PFSK-1 (cell line): ENCODE data around the gene TLR3.

Experiments
- FOXP2 ChIP-seq: optimal IDR thresholded peaks from 2 replicates; pipeline ENCODE3; 2011; ENCODE audit warnings: borderline replicate concordance, control low read depth, inconsistent platforms; ENCODE audit not compliant: insufficient read depth; ENCODE audit errors: extremely low read length, extremely low read depth
- POLR2AphosphoS5 ChIP-seq: IDR thresholded peaks from 2 replicates; pipeline ENCODE4 v1.6.1; 2012; ENCODE audit warnings: low read depth, mild to moderate bottlenecking, control low read depth, low read length, moderate library complexity
- REST ChIP-seq, 2 experiments: IDR thresholded peaks; 2 replicates each; pipeline versions ENCODE4 v1.6.1 to v1.8.0; 2011 to 2012; ENCODE audit warnings: low read depth in 2 of 2, low read length in 2 of 2, control low read depth in 1 of 2, inconsistent platforms in 1 of 2, mild to moderate bottlenecking in 1 of 2, moderate library complexity in 1 of 2; ENCODE audit not compliant: insufficient read depth in 1 of 2
- SIN3A ChIP-seq: IDR thresholded peaks from 2 replicates; pipeline ENCODE4 v1.6.1; 2012; ENCODE audit warnings: mild to moderate bottlenecking, low read length, moderate library complexity, borderline replicate concordance; ENCODE audit not compliant: insufficient read depth
- TAF1 ChIP-seq: IDR thresholded peaks from 2 replicates; pipeline ENCODE4 v1.6.1; 2012; ENCODE audit warnings: low read length, control low read depth, borderline replicate concordance; ENCODE audit not compliant: insufficient read depth

The TLR3 gene

DNA sequence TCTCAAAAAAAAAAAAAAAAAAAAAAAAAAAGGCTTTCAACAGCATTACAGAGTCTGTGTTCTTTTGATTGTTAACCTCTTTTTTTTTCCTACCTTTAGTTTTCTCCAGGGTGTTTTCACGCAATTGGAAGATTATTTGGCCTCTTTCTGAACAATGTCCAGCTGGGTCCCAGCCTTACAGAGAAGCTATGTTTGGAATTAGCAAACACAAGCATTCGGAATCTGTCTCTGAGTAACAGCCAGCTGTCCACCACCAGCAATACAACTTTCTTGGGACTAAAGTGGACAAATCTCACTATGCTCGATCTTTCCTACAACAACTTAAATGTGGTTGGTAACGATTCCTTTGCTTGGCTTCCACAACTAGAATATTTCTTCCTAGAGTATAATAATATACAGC lies 13.3 kb downstream of the TLR3 start:
- TF ChIP-seq SIN3A: no peak
- no peak for TF ChIP-seq FOXP2
- no peak for TF ChIP-seq REST (IDR thresholded peaks at IDR 0.05; ENCODE audit: insufficient read depth in 1 of 2, low read depth in 2 of 2, low read length in 2 of 2)
- no peak for TF ChIP-seq POLR2AphosphoS5
- no peak for TF ChIP-seq TAF1

DNA sequence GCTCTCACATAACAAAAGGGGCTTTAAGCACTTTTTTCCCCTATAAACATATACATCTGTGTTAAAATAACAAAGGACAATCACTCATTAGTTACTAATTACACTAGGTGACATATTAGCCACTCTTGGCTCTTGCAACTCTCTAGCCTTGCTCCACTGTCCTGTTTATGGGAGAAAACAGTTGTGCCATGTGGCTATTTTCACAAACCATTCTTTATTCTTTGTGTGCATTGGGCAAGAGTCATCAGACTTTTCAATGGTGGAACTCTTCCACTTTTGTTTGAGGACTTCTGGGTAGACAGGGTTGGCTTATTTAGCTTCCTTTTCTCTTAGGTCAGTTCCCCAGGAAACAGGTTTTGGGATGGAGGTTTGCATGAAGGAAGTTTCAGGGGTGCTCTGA lies 19.6 kb downstream of the TLR3 start:
- TF ChIP-seq POLR2AphosphoS5: no peak
- TF ChIP-seq SIN3A: no peak
- no peak for TF ChIP-seq FOXP2

- TF ChIP-seq FOXP2: no peak
- TF ChIP-seq TAF1: no peak
Measured at GRCh38 chr4:186092296-186092695, 23.3 kb downstream of the TLR3 start.

GRCh38 chr4:186095406-186095805 lies 26.4 kb downstream of the TLR3 start:
- TF ChIP-seq POLR2AphosphoS5: no peak
- no peak for TF ChIP-seq FOXP2
- TF ChIP-seq SIN3A: no peak
- no peak for TF ChIP-seq TAF1
- no peak for TF ChIP-seq REST (IDR thresholded peaks at IDR 0.05; ENCODE audit: insufficient read depth in 1 of 2, low read depth in 2 of 2, low read length in 2 of 2)

GRCh38 chr4:186096681-186097165 lies 27.8 kb downstream of the TLR3 start:
- TF ChIP-seq FOXP2 (no peak), POLR2AphosphoS5 (no peak), TAF1 (no peak)

DNA sequence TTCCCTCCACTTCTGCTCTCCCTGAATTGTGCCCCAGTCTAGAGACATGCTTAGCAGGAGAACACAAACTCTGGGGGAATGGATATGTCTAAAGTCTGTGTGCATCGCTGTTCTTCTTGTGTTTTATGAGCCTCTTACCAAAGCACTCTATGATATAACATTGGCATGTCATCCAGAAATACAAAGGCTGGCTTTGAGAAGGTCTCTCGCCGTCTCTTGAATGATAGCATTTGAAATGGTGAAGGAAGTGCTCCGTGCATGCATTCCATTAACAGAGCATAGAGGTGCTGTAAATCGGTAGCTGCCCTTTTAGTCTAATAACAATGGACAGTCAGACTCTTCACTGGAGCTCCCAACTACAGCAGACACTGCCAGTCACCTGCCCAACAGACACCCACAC lies 28.4 kb downstream of the TLR3 start:
- TF ChIP-seq FOXP2: no peak
- TF ChIP-seq SIN3A: no peak
- no peak for TF ChIP-seq POLR2AphosphoS5
- TF ChIP-seq TAF1: no peak
- no peak for TF ChIP-seq REST (IDR thresholded peaks at IDR 0.05; ENCODE audit: insufficient read depth in 1 of 2, low read depth in 2 of 2, low read length in 2 of 2)

DNA sequence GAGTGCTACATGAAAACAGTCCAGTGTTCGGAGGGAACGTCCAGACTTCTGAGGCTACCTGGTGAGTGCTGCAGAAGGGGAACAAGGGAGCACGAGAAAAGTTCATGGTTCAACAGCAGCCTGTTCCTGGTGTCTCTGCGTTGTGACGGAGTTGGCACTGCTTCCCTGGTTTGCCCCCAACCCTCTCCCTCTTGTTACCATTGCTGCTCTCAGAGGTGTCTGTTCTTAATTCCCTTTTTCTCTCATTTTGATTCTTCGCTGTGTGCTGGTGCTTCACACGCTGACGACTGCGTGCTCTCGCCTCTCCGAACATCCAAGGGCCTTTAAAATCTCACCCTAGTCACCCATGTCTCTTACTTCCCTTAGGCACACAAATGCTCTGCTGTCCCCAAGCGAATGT lies 34.0 kb downstream of the TLR3 start:
- TF ChIP-seq REST (IDR thresholded peaks at IDR 0.05; ENCODE audit: insufficient read depth in 1 of 2, low read depth in 2 of 2, low read length in 2 of 2) (no peak), SIN3A (no peak), POLR2AphosphoS5 (no peak), FOXP2 (no peak), TAF1 (no peak)
